ENCODE data around the gene ZNF879.

ZNF879 gene

DNA sequence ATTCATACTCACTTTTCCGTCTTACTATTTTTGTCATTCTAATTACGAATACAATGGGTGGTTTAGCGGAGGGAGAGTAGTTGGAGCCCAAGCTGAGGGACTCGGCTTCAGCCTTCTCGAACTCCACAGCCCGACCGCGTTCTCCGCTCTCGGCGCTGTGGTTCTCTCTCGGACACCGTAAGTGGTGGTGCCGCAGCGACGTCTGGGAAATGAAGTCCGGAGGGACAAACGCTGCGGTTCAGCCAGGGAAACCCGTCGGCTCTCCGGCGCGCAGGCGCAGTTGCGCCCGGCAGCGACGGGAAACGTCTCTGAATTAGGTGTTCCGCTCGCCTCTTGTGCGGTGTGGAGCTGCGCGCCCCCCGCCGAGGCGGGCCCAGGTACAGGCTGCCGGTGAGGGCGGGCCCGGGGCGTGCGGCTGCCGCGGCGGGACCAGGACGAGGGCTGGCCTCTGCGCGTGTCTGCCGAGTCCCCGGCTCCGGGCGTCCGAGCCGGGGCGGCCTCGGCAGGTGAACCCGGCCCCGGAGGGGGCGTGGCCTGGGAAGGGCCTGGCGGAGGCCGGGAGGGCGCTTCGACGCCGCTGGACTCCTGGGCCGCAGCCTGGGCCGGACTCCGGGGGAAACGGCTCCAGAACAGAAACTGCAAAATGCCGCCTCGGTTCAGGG is at the start of gene ZNF879:
TSS of gene ZNF879 (plus strand) at position 277 of the 662 bp plus-strand sequence. CDS start 1,201 bp downstream, outside the sequence.
- peak; percentile 86 for DNase-seq (ENCODE audit: low read depth)

DNA sequence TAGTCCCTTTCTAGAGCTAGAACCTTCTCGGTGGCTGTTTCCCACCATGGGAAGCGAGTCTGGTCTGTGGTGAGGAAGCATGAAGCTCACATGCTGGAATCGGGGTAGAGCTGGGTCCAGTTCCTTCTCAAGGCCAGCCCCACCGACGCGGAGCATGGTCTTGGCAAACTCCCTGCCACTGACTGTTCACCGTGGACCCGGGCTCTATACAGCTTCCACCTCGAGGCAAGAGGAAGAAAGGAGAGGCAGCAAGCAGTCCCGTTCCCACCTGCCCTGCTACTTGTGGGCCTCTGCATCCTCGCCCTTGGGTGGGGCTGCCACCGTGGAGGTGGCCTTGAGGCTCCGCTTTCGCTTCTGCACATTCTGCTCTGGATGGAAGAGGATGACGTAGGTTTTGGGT is 42.2 kb upstream of the ZNF879 start:
- DNase-seq (ENCODE audit: low read depth) = no peak

DNA sequence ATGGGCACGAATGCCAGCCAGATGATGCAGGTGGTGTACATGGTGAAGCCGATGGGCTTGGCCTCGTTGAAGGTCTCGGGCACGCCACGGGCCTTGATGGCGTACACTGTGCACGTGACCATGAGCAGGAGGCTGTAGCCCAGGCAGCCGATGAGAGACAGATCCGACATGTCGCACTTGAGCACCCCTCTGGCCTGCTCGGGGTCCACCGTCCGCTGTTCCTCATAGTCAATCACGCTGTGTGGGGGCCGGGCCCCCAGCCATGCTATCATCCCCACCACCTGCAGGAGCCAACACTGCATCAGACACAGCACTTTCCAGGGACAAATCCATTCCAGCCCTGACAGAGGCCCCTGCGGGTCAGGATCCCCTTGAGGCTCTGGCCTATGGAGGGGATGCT is 40.7 kb upstream of the ZNF879 start:
- DNase-seq (ENCODE audit: low read depth) = no peak

DNA sequence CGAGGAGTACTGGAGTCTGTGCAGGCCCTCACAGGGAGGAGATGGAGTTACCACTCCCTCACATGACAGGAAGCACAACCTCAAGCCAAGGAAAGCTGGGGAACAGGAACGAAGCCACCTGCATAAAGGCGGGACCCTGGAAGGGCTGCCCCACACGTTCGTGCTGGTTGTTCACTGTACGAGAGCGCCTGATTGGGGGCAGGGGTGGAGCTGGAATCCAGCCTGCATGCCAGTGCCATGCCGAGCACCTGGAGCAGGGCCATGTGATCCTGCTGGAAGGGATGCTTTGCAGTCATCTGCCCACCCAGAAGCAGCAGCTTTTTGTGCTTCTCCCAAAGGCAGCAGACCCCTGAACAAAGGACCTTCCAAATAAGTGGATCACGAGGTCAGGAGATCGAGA is 39.9 kb upstream of the ZNF879 start:
- DNase-seq (ENCODE audit: low read depth) = no peak

DNA sequence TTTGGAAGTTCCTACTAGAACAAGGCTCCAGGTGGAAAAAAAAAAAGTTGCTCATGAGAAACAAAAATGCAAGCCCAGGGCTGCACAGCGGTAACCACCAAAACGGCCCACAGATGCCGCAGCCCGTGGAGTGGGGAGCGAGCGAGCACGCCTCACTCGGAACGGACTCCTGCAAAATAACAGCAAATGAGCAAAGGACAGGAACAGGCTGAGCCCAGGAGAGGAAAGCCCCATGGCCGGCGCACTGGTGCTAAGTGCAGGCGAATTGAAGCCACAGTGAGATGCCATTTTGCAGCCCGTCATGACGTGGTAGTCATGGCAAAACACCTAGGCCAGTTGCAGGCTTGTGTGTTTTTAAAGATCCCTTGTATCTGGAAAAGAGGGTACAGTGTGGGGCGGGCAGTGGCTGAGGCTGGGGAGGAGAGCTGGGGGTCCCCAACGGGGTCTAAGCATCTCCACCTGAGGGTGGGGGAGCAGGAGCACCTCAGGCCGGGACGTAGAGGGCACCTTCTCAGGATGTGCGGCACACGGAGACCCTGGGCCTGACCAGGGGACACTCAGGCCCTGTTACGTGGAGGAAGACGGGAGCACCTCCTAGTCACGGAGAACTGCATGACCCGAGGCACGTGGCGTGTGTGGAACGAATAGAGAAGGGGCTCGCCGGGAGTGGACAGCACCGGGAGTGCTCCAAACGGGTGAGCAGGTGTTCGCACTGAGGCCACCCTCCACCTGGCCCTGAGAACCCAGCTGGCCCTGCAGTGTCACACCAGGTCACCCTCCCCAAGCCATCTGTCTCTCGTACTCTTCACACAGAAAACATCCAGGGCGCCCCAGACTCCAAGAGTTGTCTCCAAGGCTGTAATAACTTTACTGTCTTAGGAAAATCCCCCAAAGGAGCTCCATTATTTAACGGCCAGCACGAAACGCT is 39.2 kb upstream of the ZNF879 start:
- DNase-seq (ENCODE audit: low read depth) = no peak

DNA sequence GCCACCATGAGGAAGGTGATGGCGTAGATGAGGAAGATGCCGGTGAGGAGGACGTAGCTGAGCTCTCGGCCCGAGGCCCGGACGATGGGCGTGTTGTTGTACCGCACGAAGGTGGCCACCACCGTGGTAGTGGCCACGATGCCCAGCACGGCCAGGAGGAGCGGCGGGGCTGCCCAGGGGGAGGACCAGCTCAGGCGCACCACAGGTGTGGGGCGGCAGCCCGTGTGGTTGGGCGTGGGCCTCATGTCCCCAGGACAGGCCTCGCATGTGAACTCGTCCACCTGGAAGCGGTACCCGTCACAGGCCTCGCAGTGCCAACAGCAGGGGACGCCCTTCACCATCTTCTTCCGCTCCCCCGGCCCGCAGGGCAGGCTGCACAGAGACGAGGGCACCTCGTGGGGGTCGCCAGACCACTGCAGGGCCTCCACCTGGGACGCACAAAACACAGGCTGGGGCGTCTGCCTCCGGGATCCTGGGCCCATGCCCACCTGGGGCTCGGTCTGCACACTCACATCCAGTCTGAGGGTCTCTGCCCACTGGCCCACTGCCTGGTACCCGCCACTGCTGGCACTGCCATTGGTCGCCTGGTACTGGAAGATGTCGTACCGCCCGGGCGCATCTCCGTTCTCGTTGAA is 37.2 kb upstream of the ZNF879 start:
- DNase-seq (ENCODE audit: low read depth) = no peak

DNA sequence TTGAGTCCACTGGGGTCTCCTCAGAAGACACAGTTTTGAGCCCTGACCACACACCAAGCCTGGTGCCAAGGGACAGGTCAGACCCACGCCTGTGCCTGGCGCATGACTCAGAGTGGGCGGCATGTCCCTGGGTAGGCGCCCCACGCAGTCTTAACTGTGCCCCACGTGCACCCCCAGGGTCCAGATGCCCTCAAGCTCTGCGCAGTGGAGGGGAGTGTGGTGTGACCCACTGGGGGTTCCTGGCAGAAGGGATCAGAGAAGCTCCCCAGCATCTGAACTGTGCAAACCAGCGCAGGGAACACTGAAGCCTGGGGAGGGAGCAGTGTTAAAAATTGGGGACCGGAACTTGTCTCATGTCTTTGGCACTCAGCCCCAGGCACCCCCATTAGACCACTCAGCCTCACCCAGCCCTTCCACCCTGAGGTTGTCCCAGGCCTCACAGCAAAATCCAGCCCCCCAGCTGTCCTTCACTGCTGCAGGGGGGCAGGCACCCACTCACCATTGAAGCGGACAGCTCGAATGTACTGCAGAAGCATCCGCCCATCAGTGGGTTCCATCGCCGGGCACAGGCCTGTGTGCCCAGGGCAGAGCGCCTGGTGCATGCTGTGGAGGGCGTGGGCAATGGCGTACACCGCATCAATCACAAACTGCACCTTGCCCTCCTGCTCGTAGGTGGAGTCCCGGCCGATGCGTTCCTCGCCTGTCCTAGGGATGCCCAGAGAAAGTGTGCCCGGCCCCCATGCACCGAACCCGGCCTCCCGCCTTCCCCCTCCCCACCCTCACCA is 35.0 kb upstream of the ZNF879 start:
- DNase-seq (ENCODE audit: low read depth) = no peak

DNA sequence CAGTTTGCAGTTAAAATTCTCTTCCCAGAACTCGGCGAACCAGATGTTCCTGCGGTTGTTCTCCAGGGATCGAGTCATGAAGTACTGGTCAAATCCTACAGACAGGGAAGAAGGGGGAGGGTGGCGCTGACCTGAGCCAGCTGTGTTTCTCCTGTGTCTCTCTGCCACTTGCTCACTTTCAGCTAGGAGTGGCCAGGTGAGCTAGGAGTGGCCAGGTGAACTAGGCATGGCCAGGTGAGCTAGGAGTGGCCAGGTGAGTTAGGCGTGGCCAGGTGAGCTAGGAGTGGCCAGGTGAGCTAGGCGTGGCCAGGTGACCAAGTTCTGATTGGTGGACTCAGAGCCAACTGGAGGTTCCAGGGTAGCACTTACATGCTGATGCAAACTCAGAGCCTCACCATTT is 34.3 kb upstream of the ZNF879 start:
- no peak for DNase-seq (ENCODE audit: low read depth)

DNA sequence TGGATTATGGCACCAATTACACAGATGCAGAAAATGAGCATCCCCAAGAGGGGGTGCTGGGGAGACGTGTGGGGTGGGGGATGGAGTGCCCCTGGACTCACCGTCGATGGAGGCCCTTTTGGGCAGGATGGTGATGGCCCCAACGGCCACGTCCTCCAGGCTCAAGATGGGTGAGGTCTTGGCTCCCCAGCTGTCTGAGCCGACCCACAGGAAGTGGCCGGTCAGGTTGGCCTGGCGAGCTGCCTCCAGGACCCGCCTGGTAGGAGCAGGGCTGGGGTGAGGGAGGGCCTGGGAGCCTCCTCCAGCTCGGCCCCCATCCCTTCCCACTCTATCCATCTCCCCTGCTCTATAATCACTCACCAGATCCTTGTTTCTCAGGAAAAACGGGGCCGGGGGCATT is 33.1 kb upstream of the ZNF879 start:
- DNase-seq (ENCODE audit: low read depth) = no peak

DNA sequence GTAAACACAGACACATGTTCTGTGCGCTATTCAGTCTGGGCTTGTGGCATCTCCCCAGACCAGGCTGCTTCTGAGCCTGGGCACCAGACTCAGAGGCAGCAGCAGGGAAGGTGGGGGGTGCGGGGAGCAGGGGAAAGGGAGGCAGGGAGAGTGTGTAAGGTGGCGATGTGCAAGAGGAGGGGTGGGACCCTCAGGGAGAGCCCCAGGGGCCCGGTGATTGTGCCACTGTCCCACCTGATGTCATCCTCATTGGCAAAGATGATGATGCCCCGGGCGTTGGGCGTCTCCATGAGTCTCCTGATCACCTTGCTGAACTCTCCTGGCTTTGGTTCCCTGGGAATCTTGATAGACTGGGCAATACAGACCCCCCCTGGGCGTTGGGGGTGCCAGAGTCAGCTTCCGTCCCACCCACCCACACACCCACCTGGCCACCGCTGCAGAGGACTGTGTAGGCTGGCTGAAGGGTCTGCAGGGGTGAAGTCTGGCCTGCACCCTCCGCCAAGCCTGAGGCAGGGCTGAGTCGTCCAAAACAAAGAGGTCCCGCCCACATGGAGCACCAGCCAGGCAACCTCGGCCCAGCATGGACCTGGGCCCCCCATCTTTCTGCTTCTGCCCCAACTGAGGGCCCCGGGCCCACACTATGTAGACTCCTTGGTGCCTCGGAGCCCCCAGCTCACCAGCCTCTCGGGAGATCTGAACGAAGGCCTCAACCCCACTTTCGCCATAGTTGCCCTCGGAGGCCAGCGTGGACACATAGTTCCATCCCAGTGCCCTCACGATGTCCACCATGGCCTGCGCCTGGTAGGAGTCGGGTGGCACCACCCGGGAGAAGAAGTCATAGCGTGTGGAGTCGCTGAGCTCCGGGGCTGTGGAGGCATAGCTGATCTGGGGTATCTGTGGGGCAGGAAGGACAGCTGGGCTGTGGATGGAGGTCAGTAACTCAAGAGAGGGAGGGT is 32.1 kb upstream of the ZNF879 start:
- DNase-seq (ENCODE audit: low read depth) = no peak

DNA sequence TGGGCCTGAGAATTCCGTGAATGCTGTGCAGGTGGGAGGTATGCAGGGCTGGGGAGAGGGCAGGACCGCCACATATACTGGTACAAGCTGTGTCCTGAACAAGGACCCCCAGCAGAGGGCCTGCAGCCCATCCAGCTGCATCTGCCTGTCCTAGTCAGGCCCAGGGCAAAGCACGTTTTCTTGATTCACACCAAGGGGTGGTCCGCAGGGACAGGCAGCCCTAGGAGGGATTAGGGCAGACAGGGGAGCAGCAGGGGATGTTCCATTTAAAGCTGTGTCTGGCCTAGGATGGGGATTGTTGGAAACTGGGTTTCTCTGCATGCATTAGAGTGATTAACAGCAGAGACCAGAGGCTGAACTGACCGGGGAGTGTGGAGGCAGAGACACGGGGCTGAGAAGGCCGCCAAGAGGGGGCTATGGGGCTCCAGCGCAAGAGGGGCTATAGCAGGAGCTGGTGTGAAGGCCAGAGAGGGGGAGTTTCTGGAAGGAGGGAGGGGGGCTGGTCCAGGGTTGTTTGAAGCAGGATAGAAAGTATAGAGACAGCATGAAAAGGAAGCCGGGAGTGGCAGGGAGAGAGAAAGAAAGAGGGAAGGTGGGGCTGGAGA is 31.2 kb upstream of the ZNF879 start:
- no peak for DNase-seq (ENCODE audit: low read depth)

DNA sequence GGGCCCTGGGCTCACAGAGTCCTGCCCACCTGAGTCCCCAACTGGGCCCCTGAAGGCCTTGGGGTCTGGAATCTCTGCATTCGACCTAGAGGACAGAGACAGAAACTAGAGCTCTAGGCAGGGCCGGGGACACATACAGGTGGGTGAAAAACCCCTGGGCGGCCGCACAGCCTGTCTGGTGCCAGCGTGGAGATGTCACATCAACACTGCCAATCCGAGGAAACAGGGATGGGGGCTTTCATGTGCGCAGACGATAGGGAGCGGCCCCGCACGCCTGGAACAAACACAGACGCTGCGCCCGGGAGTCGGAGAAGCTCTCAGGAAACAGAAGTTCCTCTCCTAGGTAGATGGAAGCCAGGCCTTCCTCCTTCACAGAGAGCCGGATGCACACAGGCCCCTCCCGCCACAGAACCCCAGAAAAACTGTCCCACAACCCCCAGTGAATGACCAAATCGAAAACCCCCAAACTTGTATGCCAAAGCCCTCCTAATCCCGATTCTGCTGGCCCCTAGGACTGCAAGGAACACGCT is 30.3 kb upstream of the ZNF879 start:
- DNase-seq (ENCODE audit: low read depth) = no peak

DNA sequence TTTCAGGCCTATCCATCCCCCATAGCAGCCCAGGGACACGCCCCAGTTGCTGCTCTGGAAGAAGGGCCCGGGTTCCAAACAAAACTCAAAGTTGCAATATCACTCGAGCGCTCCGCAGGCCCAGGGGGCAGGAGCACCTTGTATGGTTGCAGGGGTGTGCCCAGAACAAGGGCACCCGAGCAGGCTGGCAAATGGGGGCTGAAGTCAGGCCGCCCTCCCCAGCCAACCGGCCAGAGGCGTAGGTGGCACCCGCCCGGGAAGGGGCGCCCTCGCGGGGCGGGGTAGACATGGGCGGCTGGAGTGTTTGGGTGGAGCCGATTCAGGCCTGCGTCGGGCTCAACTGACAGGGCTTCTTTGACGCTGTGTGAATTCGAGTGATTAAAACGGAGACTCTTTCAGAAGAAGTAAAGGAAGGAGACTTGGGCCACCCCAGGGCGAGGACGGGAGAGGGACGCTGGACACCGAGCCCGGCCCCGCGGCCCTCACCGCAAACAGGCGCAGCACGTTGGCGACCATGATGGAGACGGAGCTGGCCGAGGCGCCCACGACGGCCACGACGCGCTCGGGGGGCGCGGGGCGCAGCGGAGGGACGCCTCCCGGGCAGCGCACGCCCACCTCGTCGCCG is 29.5 kb upstream of the ZNF879 start:
- no peak for DNase-seq (ENCODE audit: low read depth)

DNA sequence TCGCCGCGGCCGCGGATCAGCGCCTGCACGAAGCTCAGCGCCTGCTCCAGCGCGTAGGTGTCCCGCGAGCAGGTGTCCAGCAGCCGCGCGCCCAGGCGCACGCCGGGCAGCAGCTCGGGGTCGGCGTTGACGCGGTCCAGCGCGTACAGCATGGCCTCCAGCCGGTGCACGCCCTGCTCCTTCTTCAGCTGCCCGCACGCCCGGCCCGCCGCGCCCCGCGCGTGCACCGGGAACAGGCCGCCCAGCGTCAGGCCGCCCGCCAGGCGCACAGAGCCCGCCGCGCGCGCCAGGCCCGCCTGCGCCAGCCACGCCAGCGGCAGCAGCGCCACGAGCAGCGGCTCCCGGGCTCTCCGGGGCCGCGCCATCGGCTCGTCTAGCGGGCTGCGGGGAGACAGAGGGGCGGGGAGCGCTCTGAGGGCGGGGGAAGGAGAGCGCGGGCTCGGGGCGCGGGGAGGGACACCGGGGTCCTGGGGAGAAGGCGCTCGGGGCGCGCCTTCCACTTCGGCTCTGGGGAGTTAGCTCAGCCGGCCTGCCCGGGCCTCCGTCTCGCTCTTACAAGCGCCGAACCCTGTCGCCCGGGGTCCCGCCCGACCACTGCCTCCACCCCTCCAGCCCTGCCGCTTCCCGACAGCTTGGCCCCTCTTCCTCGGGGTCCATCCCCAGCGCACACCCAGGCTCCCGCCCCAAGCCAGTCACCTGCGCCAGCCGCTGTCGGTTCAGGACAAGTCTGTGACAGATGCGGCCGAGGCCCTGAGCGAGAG is 28.8 kb upstream of the ZNF879 start, which contains the start of gene GRM6:
TSS of gene GRM6 (minus strand) at position 741 of the 761 bp plus-strand sequence. CDS start at position 365, 376 bp downstream.
- DNase-seq (ENCODE audit: low read depth) = no peak

DNA sequence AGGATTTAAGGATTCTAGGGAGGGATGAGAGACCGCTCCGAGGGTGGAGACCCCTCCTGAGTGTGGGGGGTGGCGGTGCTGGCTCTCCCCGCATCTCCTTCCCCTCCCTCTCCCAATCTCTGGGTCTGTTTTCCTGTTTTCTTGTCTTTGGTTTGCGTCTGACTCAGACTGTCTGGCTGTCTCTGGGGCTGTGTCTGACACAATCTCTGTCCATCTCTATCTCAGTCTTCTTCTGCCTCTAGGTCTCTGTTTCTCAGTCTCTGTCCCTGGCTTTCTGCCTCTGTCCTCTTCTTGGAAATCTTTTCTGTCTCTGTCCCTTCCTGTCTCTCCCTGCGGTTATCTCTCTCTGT is 28.3 kb upstream of the ZNF879 start:
- DNase-seq (ENCODE audit: low read depth) = no peak

DNA sequence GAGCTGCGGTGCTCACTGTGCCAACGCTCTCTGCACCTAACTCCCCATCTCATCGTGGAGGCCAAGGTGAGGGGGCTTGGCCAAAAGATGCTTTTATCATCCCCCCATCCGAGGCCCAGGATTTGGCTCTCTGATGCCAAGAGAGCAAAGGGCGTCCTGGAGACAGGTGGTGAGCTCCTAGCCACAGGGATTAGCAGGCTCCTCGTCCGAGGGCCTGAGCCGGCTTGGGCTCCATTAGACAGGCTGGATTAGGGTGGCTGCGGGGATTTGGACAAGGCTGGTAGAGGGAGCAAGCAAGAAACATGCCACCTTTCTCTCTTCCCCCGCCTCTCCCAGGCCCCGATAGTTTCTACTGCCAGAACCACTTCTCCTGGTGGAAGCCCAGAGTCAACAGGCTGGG is 27.4 kb upstream of the ZNF879 start:
- no peak for DNase-seq (ENCODE audit: low read depth)

DNA sequence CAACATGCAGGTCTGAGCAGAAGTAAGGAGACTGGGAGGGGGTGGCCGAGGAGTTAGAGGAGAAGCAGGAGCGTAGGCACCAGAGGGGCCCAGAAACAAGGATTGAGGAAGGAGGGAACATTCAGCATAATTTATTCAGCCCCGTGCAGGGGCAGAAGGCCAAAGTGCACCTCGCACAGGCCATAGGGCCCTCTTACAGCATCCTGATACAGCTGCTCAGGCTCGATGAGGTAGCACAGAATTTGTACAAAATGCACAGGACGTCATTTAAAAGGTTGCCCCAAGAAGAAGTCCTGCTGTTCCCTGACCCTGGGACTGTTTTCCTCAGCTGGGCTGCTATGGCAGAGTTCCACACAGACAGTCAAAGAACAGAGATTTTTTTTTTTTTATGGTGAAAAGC is 26.4 kb upstream of the ZNF879 start:
- DNase-seq (ENCODE audit: low read depth) = no peak

DNA sequence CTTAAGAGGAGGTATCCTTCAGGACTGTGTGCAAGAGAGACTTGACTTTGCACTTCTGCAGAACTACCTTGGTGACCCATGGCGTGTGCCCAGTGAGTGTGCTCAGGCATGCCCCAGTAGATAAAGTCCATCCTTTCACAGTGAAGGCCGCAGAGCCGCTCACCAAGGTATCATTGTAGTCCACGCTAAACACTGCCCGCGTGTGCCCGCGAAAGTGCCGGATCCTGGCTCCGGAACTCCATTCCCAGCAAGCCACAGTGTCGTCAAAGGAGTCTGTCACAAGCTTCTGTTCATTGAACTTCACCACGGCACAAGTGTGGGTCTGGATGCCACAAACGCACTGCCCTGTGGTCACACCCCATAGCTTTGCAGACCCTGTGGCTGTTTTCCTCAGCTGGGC is 25.2 kb upstream of the ZNF879 start:
- no peak for DNase-seq (ENCODE audit: low read depth)

DNA sequence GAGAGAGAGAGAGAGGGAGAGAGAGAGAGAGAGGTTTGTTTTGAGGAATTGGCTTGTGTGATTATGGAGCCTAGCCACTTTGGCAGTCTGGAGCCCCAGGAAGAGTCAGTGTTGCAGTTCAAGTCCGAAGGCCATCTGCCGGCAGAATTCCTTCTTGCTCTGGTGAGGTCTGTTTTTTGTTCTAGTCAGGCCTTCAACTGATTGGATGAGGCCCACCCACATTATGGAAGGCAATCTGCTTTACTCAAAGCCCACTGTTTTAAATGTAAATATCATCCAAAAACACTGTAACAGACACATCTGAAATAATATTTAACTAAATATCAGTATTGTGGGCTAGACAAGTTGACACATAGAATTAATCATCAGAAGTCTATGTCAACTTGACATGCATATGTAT is 17.0 kb upstream of the ZNF879 start:
- DNase-seq (ENCODE audit: low read depth) = no peak

Data from T-helper 22 cell (primary cell).